Esophagus squamous epithelium (tissue), 4 donors: ENCODE results near the gene NDUFA1.

Experiments
- CTCF ChIP-seq, 6 experiments: fragments of 450-650 bp in 4 of 6; fragments of 200-600 bp in 2 of 6; sonication (generic) in 2 of 6; IDR thresholded peaks; one replicate each; pipeline ENCODE4 v1.5.1; 2016 to 2019; ENCODE audit warnings: antibody characterized with exemption in 6 of 6, mild to moderate bottlenecking in 4 of 6, moderate library complexity in 4 of 6
- POLR2A ChIP-seq, 4 donors: fragments of 450-650 bp; IDR thresholded peaks; one replicate each; pipeline ENCODE4 v1.6.1; 2017; ENCODE audit warnings: antibody characterized with exemption in 4 of 4, mild to moderate bottlenecking in 4 of 4, moderate library complexity in 3 of 4

GRCh38 chrX:119917877-119918276 is 46.2 kb downstream of the NDUFA1 start:
- no peak for TF ChIP-seq CTCF (IDR thresholded peaks at IDR 0.05)
- TF ChIP-seq POLR2A (IDR thresholded peaks at IDR 0.05), result no peak
